Uterus (tissue), 4 donors: ENCODE results near the gene SLC4A4. TPM values are rescaled to one million over a fixed set of nuclear protein-coding genes. Genes with fewer than 3 reads are reported as not detected.

ENCODE experiments used
- DNase-seq, 2 donors: peaks; one replicate each; pipeline ENCODE4 v3.0.0-alpha.2; 2019 to 2020
- H3K27ac ChIP-seq, 2 donors: fragments of 200-600 bp; sonication (generic); 1 replicate in 1 of 2; 2 replicates in 1 of 2; pipeline ENCODE4 v1.5.1; 2016 to 2018
- H3K27me3 ChIP-seq, 2 donors: fragments of 200-600 bp; sonication (generic); one replicate each; pipeline ENCODE4 v1.5.1; 2018 to 2019; ENCODE audit warnings: control low read depth in 1 of 2
- H3K36me3 ChIP-seq, 2 donors: fragments of 200-600 bp; sonication (generic); one replicate each; pipeline ENCODE4 v1.5.1; 2019; ENCODE audit warnings: control low read depth in 1 of 2
- H3K4me1 ChIP-seq, 2 donors: fragments of 200-600 bp; sonication (generic); one replicate each; pipeline ENCODE4 v1.5.1; 2018 to 2019; ENCODE audit warnings: control low read depth in 1 of 2
- H3K4me3 ChIP-seq, 2 donors: fragments of 200-600 bp; sonication (generic); 1 replicate in 1 of 2; 2 replicates in 1 of 2; pipeline ENCODE4 v1.5.1; 2018 to 2019; ENCODE audit warnings: mild to moderate bottlenecking in 1 of 2
- H3K9me3 ChIP-seq, 2 donors: fragments of 200-600 bp; sonication (generic); one replicate each; pipeline ENCODE4 v1.5.1; 2019; ENCODE audit warnings: control low read depth in 1 of 2
- POLR2A ChIP-seq, 2 donors: fragments of 450-650 bp; IDR thresholded peaks; one replicate each; pipeline ENCODE4 v1.6.1; 2016; ENCODE audit warnings: antibody characterized with exemption in 2 of 2, mild to moderate bottlenecking in 1 of 2, moderate library complexity in 1 of 2
- intact Hi-C: fragments of 100-400 bp; cut with DNase I; formaldehyde crosslinking; loops from one replicate; pipeline ENCODE4 v1.15.1; 2023; ENCODE audit warnings: low total_unique reads
- total RNA-seq, 4 donors: library from RNA; depleted of rRNA in 3 of 4; stranded (reverse); fragments of >200 nt in 3 of 4; gene quantifications; one replicate each; pipeline versions ENCODE4 v1.1.0 to v1.2.4, GENCODE V29; 2014 to 2023
- TF ChIP-seq, protein P1 (sequence below), 4 experiments: fragments of 200-600 bp in 2 of 4; fragments of 450-650 bp in 2 of 4; sonication (generic) in 2 of 4; IDR thresholded peaks; one replicate each; pipeline ENCODE4 v1.5.1; 2016 to 2019; ENCODE audit warnings: antibody characterized with exemption in 4 of 4, mild to moderate bottlenecking in 2 of 4, moderate library complexity in 1 of 4
- donor health status: DM: yes; HTN: yes; CAD: no.

SLC4A4 gene
- total RNA-seq, 4 donors from 2014 or later = 0.29 to 9.0 (median 0.87) TPM

DNA sequence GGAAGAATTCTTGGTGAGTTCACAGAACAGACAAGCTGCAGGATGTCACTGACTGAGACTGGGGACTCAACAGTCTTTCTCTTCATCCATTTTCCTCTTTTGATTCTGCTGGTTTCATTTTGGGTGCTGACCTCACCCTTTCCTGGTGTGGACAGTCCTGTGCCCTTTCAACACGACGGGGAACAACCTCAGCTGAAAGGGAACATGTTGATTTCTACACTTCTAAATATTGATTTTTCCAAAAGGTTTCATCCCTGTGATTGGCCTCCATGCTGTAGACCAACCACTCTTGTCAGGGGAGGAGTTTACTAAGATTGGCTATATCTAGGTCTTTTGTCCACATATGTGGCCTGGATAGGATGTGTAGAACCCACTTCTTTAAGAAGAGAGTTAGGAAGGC, 91.8 kb downstream of the SLC4A4 start:
- Histone ChIP-seq H3K4me3 (no peak overlapping the region), H3K9me3 (no peaks in the 10 kb centered on the region), H3K36me3 (no peaks in the 10 kb centered on the region), H3K27ac (no peak overlapping the region), H3K27me3 (no peaks in the 10 kb centered on the region), H3K4me1 (no peaks in the 10 kb centered on the region)
- no peak for DNase-seq
- intact Hi-C loops = no loop called here
- TF ChIP-seq POLR2A (IDR thresholded peaks at IDR 0.05) = no peak
- TF ChIP-seq, protein P1, sequence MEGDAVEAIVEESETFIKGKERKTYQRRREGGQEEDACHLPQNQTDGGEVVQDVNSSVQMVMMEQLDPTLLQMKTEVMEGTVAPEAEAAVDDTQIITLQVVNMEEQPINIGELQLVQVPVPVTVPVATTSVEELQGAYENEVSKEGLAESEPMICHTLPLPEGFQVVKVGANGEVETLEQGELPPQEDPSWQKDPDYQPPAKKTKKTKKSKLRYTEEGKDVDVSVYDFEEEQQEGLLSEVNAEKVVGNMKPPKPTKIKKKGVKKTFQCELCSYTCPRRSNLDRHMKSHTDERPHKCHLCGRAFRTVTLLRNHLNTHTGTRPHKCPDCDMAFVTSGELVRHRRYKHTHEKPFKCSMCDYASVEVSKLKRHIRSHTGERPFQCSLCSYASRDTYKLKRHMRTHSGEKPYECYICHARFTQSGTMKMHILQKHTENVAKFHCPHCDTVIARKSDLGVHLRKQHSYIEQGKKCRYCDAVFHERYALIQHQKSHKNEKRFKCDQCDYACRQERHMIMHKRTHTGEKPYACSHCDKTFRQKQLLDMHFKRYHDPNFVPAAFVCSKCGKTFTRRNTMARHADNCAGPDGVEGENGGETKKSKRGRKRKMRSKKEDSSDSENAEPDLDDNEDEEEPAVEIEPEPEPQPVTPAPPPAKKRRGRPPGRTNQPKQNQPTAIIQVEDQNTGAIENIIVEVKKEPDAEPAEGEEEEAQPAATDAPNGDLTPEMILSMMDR (IDR thresholded peaks at IDR 0.05) = no peak

DNA sequence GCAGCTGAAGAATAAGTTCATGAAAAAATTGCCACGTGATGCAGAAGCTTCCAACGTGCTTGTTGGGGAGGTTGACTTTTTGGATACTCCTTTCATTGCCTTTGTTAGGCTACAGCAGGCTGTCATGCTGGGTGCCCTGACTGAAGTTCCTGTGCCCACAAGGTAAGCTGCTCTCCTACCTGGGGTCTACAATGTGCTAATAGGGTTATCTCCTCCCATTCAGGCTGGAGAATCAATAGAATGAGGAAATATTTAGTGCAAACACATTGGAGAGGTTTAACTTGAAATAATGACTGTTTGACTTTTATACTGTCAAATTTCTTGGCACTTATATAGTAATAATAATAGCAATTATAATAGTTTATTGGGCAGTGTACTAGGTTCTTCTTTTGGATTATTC, 101.8 kb downstream of the SLC4A4 start:
- no peak overlapping the region for H3K4me3 ChIP-seq
- H3K4me1 ChIP-seq = peaks cover 0 to 5% of the 10 kb centered on the region in 2 donors
- H3K36me3 ChIP-seq = no peaks in the 10 kb centered on the region
- no peak overlapping the region for H3K27ac ChIP-seq
- TF ChIP-seq, protein P1 (IDR thresholded peaks at IDR 0.05) = no peak
- no peak for TF ChIP-seq POLR2A (IDR thresholded peaks at IDR 0.05)
- intact Hi-C loops = no loop called here
- no peaks in the 10 kb centered on the region for H3K27me3 ChIP-seq
- H3K9me3 ChIP-seq = no peaks in the 10 kb centered on the region
- DNase-seq = no peak

DNA sequence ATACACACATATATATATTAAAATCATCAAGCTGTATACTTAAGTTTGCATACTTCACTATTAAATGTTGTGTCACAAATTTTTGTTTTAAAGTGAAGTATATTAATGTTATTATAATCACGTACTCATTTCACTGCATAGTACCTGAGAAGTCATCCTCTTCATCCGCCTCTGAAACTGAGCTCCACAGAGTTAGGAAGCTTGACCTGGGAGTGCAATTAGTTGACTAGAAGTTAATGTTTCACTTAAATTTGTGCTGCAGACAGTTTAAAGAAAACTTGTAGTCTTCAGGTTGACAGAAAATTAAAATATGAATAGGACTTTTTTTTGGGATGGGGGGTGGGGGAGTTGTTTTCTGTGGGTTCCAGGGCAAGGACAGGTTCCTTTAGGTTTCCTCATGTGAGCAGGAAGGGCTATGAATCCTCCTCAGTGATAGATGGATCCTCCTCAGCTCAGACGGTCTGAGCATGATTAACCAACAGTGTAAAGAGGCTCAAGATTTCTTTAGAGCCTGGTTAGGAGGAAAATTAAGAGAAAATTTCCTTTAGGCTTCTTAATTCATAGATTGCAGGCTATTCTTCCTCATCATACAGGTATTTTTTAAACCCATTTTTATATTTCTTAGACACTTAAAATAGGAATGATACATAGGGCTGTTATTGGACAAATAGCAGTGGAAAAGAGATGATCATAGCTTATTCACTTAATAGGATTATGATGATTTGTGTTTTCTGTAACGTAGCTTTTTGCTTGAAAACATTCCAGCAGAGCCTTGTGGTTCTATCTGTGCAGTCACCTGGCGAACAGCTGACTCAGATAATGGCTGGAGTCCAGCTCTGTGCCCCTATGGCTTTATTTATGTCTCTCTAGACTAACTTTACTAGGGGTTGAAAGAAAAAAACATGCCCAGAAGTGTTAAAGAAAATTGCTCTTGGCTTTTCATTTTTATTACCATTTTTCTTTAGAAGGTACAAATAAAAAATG, 102.7 kb downstream of the SLC4A4 start:
- intact Hi-C loops = no loop called here
- no peaks in the 10 kb centered on the region for H3K9me3 ChIP-seq
- no peaks in the 10 kb centered on the region for H3K36me3 ChIP-seq
- no peak for DNase-seq
- H3K27ac ChIP-seq = no peak overlapping the region
- no peaks in the 10 kb centered on the region for H3K27me3 ChIP-seq
- H3K4me1 ChIP-seq = peaks cover 0 to 5% of the 10 kb centered on the region in 2 donors
- no peak overlapping the region for H3K4me3 ChIP-seq
- TF ChIP-seq POLR2A (IDR thresholded peaks at IDR 0.05) = no peak
- TF ChIP-seq, protein P1 (IDR thresholded peaks at IDR 0.05) = no peak

DNA sequence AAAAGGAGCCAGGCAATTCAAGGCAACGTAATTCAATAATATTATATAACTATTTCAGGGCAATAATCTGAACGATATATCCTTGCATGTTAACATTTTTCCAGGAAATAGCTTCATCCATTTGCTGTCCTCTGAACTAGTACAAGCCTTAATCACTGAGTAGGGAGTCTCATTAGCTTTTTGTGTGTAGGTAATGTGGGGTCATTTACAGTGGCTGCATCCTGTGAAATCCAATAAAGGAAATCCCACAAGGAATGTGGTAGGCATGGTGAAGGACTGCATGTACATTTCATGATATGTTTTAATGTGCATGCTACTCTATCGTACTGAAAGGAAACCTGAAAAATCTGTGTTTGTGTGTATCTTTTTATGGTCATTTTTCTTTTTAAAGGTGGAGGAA, 103.5 kb downstream of the SLC4A4 start:
- no peak overlapping the region for H3K27ac ChIP-seq
- no peak for TF ChIP-seq POLR2A (IDR thresholded peaks at IDR 0.05)
- TF ChIP-seq, protein P1 (IDR thresholded peaks at IDR 0.05) = no peak
- intact Hi-C loops = no loop called here

DNA sequence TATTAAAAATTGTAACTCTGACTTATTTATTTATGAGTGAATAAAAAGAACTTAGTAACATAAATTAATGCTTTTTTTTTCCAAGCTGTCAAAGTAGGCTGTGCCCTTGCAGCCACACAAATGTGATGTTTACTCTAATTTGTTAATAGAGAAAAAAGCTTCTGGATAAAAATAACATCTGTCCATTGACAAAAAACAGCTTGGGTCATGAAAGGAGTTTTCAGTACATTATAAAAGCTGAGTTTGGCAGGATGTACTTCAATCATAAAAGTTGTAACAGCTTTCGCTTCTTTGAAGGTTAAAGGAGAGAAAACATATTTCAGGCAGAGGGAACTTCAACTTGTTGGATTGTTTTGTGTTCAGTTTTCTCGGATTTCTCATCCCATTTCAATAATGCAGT, 105.6 kb downstream of the SLC4A4 start:
- no peak for TF ChIP-seq POLR2A (IDR thresholded peaks at IDR 0.05)
- TF ChIP-seq, protein P1 (IDR thresholded peaks at IDR 0.05) = no peak
- Histone ChIP-seq H3K4me1 (peaks cover 0 to 5% of the 10 kb centered on the region in 2 donors), H3K27me3 (no peaks in the 10 kb centered on the region), H3K9me3 (no peaks in the 10 kb centered on the region), H3K27ac (no peak overlapping the region), H3K4me3 (no peak overlapping the region), H3K36me3 (no peaks in the 10 kb centered on the region)
- intact Hi-C loops = no loop called here
- no peak for DNase-seq

More for the DNA sequence above, 103.5 kb downstream of the SLC4A4 start:
- Histone ChIP-seq H3K4me1 (peaks cover 0 to 5% of the 10 kb centered on the region in 2 donors), H3K9me3 (no peaks in the 10 kb centered on the region), H3K36me3 (no peaks in the 10 kb centered on the region), H3K27me3 (no peaks in the 10 kb centered on the region), H3K4me3 (no peak overlapping the region)
- no peak for DNase-seq
